ENCODE data around the gene EXD3.

DNA sequence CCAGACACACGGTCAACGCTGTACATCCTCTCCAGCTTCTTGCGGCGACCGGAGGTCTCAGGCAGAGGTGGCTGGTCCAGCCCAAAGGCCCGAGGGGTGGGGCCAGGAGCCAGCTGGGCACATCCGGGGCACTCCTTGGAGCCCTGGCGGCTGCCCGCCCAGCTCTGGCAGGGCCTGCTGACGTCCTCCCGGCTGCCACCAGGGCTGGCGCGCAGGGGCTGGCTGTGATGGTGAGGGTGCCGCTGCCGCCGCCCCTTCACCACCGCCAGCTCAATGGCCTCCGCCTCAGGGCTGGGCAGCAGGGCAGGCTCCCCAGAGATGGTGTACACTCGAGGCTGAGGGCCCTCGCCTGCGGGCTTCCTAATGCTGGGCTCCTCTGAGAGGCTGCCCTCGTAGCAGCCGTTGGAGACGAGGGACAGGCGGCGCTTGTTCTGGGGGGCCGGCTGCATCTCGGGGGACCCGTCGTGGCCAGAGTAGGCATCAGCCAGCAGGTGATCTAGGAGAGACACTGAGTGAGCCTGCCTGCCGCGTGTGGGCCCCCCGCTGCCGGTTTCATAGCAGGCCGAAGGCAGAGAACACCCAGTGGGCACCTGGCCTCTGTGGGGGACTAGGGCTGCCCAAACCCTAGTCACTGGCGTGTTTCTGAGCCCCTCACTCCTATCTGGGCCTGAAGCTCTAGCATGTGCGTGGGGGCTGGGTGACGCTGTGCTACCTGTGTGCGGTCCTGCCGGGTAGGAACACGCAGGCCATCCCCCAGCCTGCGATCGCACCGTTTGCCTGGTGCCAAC is 34.6 kb upstream of the EXD3 start:
- TF ChIP-seq, protein P1, sequence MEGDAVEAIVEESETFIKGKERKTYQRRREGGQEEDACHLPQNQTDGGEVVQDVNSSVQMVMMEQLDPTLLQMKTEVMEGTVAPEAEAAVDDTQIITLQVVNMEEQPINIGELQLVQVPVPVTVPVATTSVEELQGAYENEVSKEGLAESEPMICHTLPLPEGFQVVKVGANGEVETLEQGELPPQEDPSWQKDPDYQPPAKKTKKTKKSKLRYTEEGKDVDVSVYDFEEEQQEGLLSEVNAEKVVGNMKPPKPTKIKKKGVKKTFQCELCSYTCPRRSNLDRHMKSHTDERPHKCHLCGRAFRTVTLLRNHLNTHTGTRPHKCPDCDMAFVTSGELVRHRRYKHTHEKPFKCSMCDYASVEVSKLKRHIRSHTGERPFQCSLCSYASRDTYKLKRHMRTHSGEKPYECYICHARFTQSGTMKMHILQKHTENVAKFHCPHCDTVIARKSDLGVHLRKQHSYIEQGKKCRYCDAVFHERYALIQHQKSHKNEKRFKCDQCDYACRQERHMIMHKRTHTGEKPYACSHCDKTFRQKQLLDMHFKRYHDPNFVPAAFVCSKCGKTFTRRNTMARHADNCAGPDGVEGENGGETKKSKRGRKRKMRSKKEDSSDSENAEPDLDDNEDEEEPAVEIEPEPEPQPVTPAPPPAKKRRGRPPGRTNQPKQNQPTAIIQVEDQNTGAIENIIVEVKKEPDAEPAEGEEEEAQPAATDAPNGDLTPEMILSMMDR (conservative IDR thresholded peaks at IDR 0.05; ENCODE audit: low read depth, low read length), result no peak
- TF ChIP-seq RCOR1 (IDR thresholded peaks at IDR 0.05; ENCODE audit: insufficient replicate concordance, low read length) (no peak), BHLHE40 (IDR thresholded peaks at IDR 0.05; ENCODE audit: low read depth, low read length) (no peak), SMC3 (IDR thresholded peaks at IDR 0.05; ENCODE audit: low read depth, low read length) (no peak), RFX5 (IDR thresholded peaks at IDR 0.05; ENCODE audit: low read depth, low read length) (no peak), POLR2A (IDR thresholded peaks at IDR 0.05; ENCODE audit: low read depth, low read length) (no peak)
- TF ChIP-seq, protein P2, sequence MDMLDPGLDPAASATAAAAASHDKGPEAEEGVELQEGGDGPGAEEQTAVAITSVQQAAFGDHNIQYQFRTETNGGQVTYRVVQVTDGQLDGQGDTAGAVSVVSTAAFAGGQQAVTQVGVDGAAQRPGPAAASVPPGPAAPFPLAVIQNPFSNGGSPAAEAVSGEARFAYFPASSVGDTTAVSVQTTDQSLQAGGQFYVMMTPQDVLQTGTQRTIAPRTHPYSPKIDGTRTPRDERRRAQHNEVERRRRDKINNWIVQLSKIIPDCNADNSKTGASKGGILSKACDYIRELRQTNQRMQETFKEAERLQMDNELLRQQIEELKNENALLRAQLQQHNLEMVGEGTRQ (IDR thresholded peaks at IDR 0.05; ENCODE audit: low read depth, low read length), result no peak

Data from IMR-90 (cell line).